Kidney glomerular epithelial cell (primary cell): ENCODE measurements around the gene MPPED2.

Source experiments
- DNase-seq: peaks from one replicate; lab custom pipeline; 2025; lab: John Stamatoyannopoulos, UW

MPPED2 gene

GRCh38 chr11:30533445-30533947 is 52.7 kb downstream of the MPPED2 start:
- DNase-seq, result no peak

GRCh38 chr11:30527566-30527965 is 58.6 kb downstream of the MPPED2 start:
- DNase-seq, result no peak

- no peak for DNase-seq
Observed at GRCh38 chr11:30526558-30526957, 59.6 kb downstream of the MPPED2 start.

- no peak for DNase-seq
Observed at GRCh38 chr11:30522536-30523243, 63.5 kb downstream of the MPPED2 start.

- DNase-seq, result no peak
Observed at GRCh38 chr11:30521297-30522071, 64.7 kb downstream of the MPPED2 start.

- no peak for DNase-seq
Observed at GRCh38 chr11:30513087-30513486, 73.1 kb downstream of the MPPED2 start.

- no peak for DNase-seq
Observed at GRCh38 chr11:30511408-30511807, 74.7 kb downstream of the MPPED2 start.

- no peak for DNase-seq
Observed at GRCh38 chr11:30510750-30511149, 75.4 kb downstream of the MPPED2 start.

GRCh38 chr11:30509364-30509763 is 76.8 kb downstream of the MPPED2 start:
- DNase-seq, result no peak

- no peak for DNase-seq
Observed at GRCh38 chr11:30508594-30508993, 77.6 kb downstream of the MPPED2 start.

GRCh38 chr11:30505603-30506002 is 80.5 kb downstream of the MPPED2 start:
- no peak for DNase-seq

GRCh38 chr11:30504468-30504867 is 81.7 kb downstream of the MPPED2 start:
- DNase-seq, result no peak

GRCh38 chr11:30503156-30503555 is 83.0 kb downstream of the MPPED2 start:
- DNase-seq, result no peak

GRCh38 chr11:30502305-30502704 is 83.8 kb downstream of the MPPED2 start:
- no peak for DNase-seq

GRCh38 chr11:30501744-30502143 is 84.4 kb downstream of the MPPED2 start:
- DNase-seq, result no peak

- DNase-seq, result no peak
Observed at GRCh38 chr11:30499940-30500339, 86.2 kb downstream of the MPPED2 start.

- DNase-seq, result no peak
Observed at GRCh38 chr11:30497600-30497999, 88.6 kb downstream of the MPPED2 start.

GRCh38 chr11:30496935-30497334 is 89.2 kb downstream of the MPPED2 start:
- DNase-seq, result no peak

GRCh38 chr11:30495437-30495836 is 90.7 kb downstream of the MPPED2 start:
- no peak for DNase-seq

- DNase-seq, result no peak
Observed at GRCh38 chr11:30489511-30489910, 96.6 kb downstream of the MPPED2 start.

GRCh38 chr11:30489076-30489475 is 97.1 kb downstream of the MPPED2 start:
- DNase-seq, result no peak

GRCh38 chr11:30488304-30488998 is 97.7 kb downstream of the MPPED2 start:
- DNase-seq, result no peak
